Measurements from ENCODE around the gene GPR4.

DNA sequence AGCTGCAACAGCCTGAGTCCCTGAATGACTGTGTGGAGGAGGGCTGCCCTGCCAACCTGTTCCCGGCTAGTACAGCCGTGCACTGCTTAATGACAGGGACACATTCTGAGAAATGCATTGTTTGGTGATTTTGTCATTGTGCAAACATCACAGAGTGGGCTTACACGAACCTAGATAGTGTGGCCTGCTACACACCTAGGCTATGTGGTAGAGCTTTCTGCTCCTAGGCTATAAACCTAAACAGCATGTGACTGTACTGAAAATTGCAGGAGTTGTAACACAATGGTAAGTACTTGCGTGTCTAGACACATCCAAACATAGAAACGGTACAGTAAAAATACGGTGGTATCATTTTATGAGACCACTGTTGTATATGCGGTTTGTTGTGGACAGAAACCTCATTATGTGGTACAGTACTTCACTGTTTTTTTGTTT is 59.8 kb downstream of the GPR4 start:
- no peak for TF ChIP-seq POLR2AphosphoS5 (IDR thresholded peaks at IDR 0.05; ENCODE audit: low read depth, low read length)
- no peak for TF ChIP-seq POLR2A (IDR thresholded peaks at IDR 0.05; ENCODE audit: low read depth, low read length)
- no peak for TF ChIP-seq TAF1 (IDR thresholded peaks at IDR 0.05; ENCODE audit: borderline replicate concordance, low read depth, low read length)

All from GM12892 (cell line).